Osteocyte (in vitro differentiated cells): ENCODE results near the gene SEPTIN2. TPM values are rescaled to one million over a fixed set of nuclear protein-coding genes. Genes with fewer than 3 reads are reported as not detected.

Experiments used
- DNase-seq: peaks from one replicate; pipeline ENCODE4 v3.0.0; 2021; ENCODE audit warnings: mixed read lengths; ENCODE audit not compliant: unreplicated experiment; ENCODE audit errors: extremely low spot score
- H3K27ac Mint-ChIP-seq: one replicate; pipeline ENCODE4 v1.8.0; 2021; ENCODE audit warnings: mild to moderate bottlenecking, mixed read lengths; ENCODE audit not compliant: unreplicated experiment
- H3K27me3 Mint-ChIP-seq: one replicate; pipeline ENCODE4 v1.8.0; 2021; ENCODE audit warnings: mixed read lengths; ENCODE audit not compliant: unreplicated experiment
- H3K36me3 Mint-ChIP-seq: one replicate; pipeline ENCODE4 v1.8.0; 2021; ENCODE audit warnings: mixed read lengths; ENCODE audit not compliant: unreplicated experiment
- H3K4me1 Mint-ChIP-seq: one replicate; pipeline ENCODE4 v1.8.0; 2021; ENCODE audit warnings: mixed read lengths; ENCODE audit not compliant: unreplicated experiment
- H3K4me3 Mint-ChIP-seq: one replicate; pipeline ENCODE4 v1.8.0; 2021; ENCODE audit warnings: mild to moderate bottlenecking, moderate library complexity, mixed read lengths; ENCODE audit not compliant: unreplicated experiment
- H3K9me3 Mint-ChIP-seq: one replicate; pipeline ENCODE4 v1.8.0; 2021; ENCODE audit warnings: mixed read lengths; ENCODE audit not compliant: unreplicated experiment
- CTCF ChIP-seq: fragments of 200-600 bp; sonication (generic); IDR thresholded peaks from 2 replicates; pipeline ENCODE4 v1.5.0; 2021; ENCODE audit warnings: antibody characterized with exemption, mild to moderate bottlenecking, moderate library complexity
- total RNA-seq: library from RNA; stranded (reverse); gene quantifications from 2 replicates; pipeline ENCODE4 v1.2.1, GENCODE V29; 2021

Gene SEPTIN2
- total RNA-seq, 1 donor from 2014 or later: 547 TPM

- Mint-ChIP-seq H3K4me1 (peaks cover 12% of the 10 kb centered on the region), H3K4me3 (no peak overlapping the region), H3K27me3 (no peaks in the 10 kb centered on the region), H3K27ac (no peak overlapping the region), H3K9me3 (peaks cover 3% of the 10 kb centered on the region), H3K36me3 (peaks cover 13% of the 10 kb centered on the region)
- no peak for DNase-seq
- TF ChIP-seq CTCF: no peak
Observed at GRCh38 chr2:241300000-241300399, 15.7 kb upstream of the SEPTIN2 start.

GRCh38 chr2:241302083-241302482 is 13.6 kb upstream of the SEPTIN2 start:
- TF ChIP-seq CTCF: no peak
- Mint-ChIP-seq H3K4me3 (no peak overlapping the region), H3K9me3 (no peaks in the 10 kb centered on the region), H3K27me3 (no peaks in the 10 kb centered on the region), H3K4me1 (peaks cover 13% of the 10 kb centered on the region), H3K27ac (no peak overlapping the region), H3K36me3 (peaks cover 4% of the 10 kb centered on the region)
- no peak for DNase-seq

- Mint-ChIP-seq H3K27ac (peak overlapping the region; percentile 42), H3K4me1 (peaks cover 17% of the 10 kb centered on the region), H3K9me3 (no peaks in the 10 kb centered on the region), H3K36me3 (peaks cover 2% of the 10 kb centered on the region), H3K4me3 (no peak overlapping the region), H3K27me3 (no peaks in the 10 kb centered on the region)
- DNase-seq: no peak
- no peak for TF ChIP-seq CTCF
Observed at GRCh38 chr2:241302759-241303651, 12.7 kb upstream of the SEPTIN2 start.

GRCh38 chr2:241304039-241304670 is 11.6 kb upstream of the SEPTIN2 start:
- Mint-ChIP-seq H3K27ac (no peak overlapping the region), H3K9me3 (no peaks in the 10 kb centered on the region)

More at GRCh38 chr2:241304039-241304670, 11.6 kb upstream of the SEPTIN2 start:
- TF ChIP-seq CTCF: no peak
- Mint-ChIP-seq H3K4me1 (peaks cover 26% of the 10 kb centered on the region), H3K27me3 (no peaks in the 10 kb centered on the region), H3K4me3 (no peak overlapping the region), H3K36me3 (peaks cover 2% of the 10 kb centered on the region)
- no peak for DNase-seq
